HG03039 (cell line): ENCODE results near the gene ADARB2.

ENCODE experiments used
- ATAC-seq: cut with Tn5 transposase; IDR thresholded peaks from one replicate; pipeline ENCODE4 v1.9.1; 2021; ENCODE audit warnings: mild to moderate bottlenecking, moderate library complexity; ENCODE audit not compliant: unreplicated experiment

Gene ADARB2

GRCh38 chr10:1274701-1275544 is 462.4 kb downstream of the ADARB2 start:
- no peak for ATAC-seq

GRCh38 chr10:1274111-1274661 is 463.1 kb downstream of the ADARB2 start:
- ATAC-seq = no peak

GRCh38 chr10:1273372-1274105 is 463.8 kb downstream of the ADARB2 start:
- ATAC-seq = no peak

GRCh38 chr10:1272777-1273161 is 464.6 kb downstream of the ADARB2 start:
- no peak for ATAC-seq

- no peak for ATAC-seq
Measured at GRCh38 chr10:1272079-1272776, 465.1 kb downstream of the ADARB2 start.

- ATAC-seq = no peak
Measured at GRCh38 chr10:1270906-1271305, 466.4 kb downstream of the ADARB2 start.

GRCh38 chr10:1270490-1270889 is 466.8 kb downstream of the ADARB2 start:
- no peak for ATAC-seq

GRCh38 chr10:1268831-1269230 is 468.5 kb downstream of the ADARB2 start:
- no peak for ATAC-seq

GRCh38 chr10:1267568-1267967 is 469.8 kb downstream of the ADARB2 start:
- no peak for ATAC-seq

- ATAC-seq = no peak
Measured at GRCh38 chr10:1267148-1267547, 470.2 kb downstream of the ADARB2 start.

- ATAC-seq = no peak
Measured at GRCh38 chr10:1266033-1266802, 471.1 kb downstream of the ADARB2 start.

- ATAC-seq = no peak
Measured at GRCh38 chr10:1264001-1264400, 473.3 kb downstream of the ADARB2 start.

GRCh38 chr10:1257274-1257673 is 480.1 kb downstream of the ADARB2 start:
- ATAC-seq = no peak

GRCh38 chr10:1256432-1256725 is 480.9 kb downstream of the ADARB2 start:
- no peak for ATAC-seq

- no peak for ATAC-seq
Measured at GRCh38 chr10:1255600-1256431, 481.5 kb downstream of the ADARB2 start.

- no peak for ATAC-seq
Measured at GRCh38 chr10:1255118-1255517, 482.2 kb downstream of the ADARB2 start.

GRCh38 chr10:1253523-1254353 is 483.6 kb downstream of the ADARB2 start:
- no peak for ATAC-seq

GRCh38 chr10:1251769-1252168 is 485.6 kb downstream of the ADARB2 start:
- ATAC-seq = no peak
